Spleen (tissue), 7 donors: ENCODE results near the gene MROH7.

Experiments used
- POLR2A ChIP-seq, 3 donors: fragments of 450-650 bp; IDR thresholded peaks; one replicate each; pipeline ENCODE4 v1.5.1; 2017; ENCODE audit warnings: antibody characterized with exemption in 3 of 3, mild to moderate bottlenecking in 1 of 3
- POLR2AphosphoS5 ChIP-seq, 3 donors: sonication (generic); formaldehyde crosslinking; IDR thresholded peaks; one replicate each; pipeline ENCODE4 v1.5.1; 2017; ENCODE audit warnings: antibody characterized with exemption in 3 of 3
- TF ChIP-seq, protein P1 (sequence below), 11 experiments: fragments of 200-600 bp in 7 of 11; fragments of 450-650 bp in 4 of 11; sonication (generic) in 4 of 11; IDR thresholded peaks in 8 of 11; conservative IDR thresholded peaks in 3 of 11; 1 replicate in 7 of 11; 2 replicates in 4 of 11; pipeline versions ENCODE4 v1.4.0 to v1.8.0; 2016 to 2021; ENCODE audit warnings: antibody characterized with exemption in 11 of 11, inconsistent platforms in 4 of 11, mild to moderate bottlenecking in 1 of 11
- donor health status: DM: no; HTN: no; CAD: no; lungs with moderate emphysema.
- donor health status: DM: no; HTN: no; CAD: no.
- donor health status: DM: no; HTN: no; CAD: no.

DNA sequence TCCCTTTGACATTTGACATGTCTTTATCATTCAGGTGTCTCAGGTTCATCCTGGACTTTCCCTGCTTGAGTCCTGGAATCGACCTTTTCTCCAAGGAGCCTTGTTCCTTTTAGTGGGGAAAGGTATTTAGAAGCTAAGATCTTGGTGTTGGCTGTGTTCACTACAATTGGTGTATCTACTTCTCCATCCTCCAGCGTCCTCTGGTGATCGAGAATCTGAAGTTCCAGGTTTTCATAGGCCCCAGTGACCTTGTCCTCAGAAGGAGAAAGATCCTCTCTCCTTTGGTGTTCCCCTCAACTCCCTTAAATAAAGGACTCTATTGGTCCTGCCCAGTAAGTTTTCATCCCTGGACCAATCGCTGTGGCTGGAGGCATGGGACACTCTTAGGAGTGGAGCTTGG, 22.1 kb downstream of the MROH7 start:
- TF ChIP-seq, protein P1, sequence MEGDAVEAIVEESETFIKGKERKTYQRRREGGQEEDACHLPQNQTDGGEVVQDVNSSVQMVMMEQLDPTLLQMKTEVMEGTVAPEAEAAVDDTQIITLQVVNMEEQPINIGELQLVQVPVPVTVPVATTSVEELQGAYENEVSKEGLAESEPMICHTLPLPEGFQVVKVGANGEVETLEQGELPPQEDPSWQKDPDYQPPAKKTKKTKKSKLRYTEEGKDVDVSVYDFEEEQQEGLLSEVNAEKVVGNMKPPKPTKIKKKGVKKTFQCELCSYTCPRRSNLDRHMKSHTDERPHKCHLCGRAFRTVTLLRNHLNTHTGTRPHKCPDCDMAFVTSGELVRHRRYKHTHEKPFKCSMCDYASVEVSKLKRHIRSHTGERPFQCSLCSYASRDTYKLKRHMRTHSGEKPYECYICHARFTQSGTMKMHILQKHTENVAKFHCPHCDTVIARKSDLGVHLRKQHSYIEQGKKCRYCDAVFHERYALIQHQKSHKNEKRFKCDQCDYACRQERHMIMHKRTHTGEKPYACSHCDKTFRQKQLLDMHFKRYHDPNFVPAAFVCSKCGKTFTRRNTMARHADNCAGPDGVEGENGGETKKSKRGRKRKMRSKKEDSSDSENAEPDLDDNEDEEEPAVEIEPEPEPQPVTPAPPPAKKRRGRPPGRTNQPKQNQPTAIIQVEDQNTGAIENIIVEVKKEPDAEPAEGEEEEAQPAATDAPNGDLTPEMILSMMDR (IDR thresholded peaks at IDR 0.05 in 8 of 11, conservative IDR thresholded peaks at IDR 0.05 in 3 of 11), result no peak
- TF ChIP-seq POLR2A (IDR thresholded peaks at IDR 0.05) (no peak), POLR2AphosphoS5 (IDR thresholded peaks at IDR 0.05) (no peak)
